GM18951 (cell line): ENCODE measurements around the gene PKNOX2.

ENCODE experiments used
- POLR2A ChIP-seq: IDR thresholded peaks from 4 replicates; pipeline ENCODE4 v1.6.1; 2011; ENCODE audit warnings: mild to moderate bottlenecking; ENCODE audit not compliant: insufficient read length, insufficient read depth; ENCODE audit errors: extremely low read depth
- in situ Hi-C: fragments of 300-500 bp; cut with MboI; formaldehyde crosslinking; loops from one replicate; pipeline ENCODE4 v1.12.0; 2022; ENCODE audit warnings: low sequenced_read_pairs, mixed read lengths, inconsistent platforms; ENCODE audit not compliant: unreplicated experiment

The PKNOX2 gene

DNA sequence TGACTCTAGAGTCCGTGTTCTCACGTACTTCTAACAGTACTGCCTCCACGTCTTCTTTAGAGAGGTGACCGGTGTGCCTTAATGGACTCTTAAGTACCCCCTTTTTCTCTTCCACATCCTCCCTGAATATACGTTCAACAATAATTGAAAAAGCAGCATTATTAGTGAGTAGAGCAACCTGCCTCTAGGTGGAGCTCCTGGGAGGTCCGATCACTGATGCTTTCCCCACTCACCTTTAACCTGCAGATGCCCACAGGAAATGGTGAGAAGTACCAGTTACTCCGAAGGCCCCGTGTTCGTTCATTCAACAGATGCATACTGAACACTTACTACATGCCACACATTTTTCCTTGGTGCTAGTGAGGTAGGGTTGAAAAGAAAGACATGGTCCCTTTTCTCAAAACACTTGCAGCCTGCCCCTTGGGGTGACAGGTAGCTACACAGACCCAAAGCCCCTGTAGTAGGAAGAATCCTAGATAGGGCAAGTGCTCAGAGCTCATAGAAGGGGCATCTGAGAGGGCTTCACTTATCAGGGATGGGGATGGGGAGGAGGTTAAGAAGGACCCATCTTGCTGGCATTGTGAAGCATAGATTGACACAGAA, 258.8 kb downstream of the PKNOX2 start:
- no peak for TF ChIP-seq POLR2A
- in situ Hi-C loops = no loop called here

DNA sequence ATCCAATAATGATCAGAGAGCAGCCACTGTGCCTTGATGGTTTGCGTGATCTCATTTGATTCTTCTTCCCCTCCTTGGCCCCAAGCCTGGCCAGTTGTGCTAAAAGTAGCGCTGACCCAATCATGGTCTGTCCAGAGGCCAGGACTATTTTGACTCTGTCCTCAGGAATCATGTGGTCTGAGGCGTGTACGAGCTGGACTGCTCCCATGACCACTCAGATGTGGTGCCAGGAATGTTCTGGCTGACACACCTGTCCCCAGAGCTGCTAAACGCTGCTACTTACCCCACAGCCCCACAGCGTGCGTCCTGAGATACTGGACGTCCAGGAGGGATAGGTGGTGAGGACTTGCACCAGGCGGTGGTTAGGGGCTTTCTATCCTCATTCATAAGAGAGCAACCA, 261.1 kb downstream of the PKNOX2 start:
- in situ Hi-C loops = no loop called here
- no peak for TF ChIP-seq POLR2A

DNA sequence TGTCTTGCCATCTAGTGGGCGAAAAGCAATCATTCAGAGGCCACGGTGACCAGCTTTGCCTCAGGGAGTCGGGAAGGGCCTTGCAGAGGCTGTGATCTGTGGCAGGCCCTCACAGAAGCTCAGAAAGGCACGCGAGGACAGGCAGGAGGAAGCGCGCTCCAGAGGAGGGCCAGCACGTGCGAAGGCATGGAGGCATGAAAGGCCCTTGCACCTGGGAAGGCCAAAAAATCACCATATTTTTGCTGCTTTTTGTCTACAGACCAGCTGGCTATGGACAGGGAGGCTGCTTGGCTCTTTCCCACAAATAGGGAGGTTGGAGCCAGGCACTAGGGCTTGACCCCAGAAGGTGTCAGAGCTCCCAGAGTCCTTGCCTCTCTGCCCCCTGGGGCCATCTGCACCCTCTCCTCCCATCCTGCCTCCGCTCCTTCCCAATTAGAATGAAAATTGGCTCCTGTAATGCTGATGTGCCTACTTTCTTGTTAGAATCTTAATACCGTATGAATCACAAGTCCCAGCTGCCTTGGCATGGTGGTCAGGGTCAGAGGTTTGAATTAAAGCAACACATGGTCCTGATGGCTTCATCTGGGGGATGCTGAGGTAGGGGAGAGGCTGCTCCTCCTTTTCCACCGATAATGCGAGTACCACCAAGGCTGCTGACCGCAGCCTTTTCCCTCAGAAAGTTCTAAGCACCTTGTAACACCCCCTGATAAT, 262.4 kb downstream of the PKNOX2 start:
- TF ChIP-seq POLR2A = no peak
- in situ Hi-C loops = no loop called here

DNA sequence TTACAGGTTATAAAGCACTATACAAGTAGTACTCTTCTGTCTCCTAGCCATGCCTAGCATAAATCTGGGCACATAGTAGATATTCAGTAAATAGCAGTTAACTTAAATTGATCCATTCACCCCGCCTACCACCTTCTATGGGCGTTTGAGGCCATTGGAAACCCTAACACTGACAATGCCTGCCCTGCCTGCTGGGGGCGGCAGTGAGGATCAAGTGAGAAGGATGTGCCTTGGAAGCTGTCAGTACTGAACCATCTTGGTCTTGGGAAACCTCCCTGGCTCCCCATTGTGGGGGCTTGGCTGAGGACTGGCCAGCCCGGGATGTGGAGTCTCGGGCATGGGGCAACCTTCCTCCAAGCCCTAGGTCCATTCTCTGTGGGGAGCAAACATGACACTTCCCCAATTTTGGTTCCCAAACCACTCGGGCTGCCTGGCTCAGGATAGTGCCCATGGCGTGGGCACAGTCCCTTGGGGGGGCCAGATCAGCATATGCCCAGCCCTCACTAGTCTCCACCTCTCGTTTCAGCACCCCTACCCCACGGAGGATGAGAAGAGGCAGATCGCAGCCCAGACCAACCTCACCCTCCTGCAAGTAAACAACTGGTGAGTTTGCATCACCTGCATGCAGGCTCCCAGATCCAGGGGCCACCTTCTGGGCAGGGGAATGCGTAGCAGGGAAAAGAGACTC, 264.1 kb downstream of the PKNOX2 start:
- in situ Hi-C loops = no loop called here
- TF ChIP-seq POLR2A = no peak

DNA sequence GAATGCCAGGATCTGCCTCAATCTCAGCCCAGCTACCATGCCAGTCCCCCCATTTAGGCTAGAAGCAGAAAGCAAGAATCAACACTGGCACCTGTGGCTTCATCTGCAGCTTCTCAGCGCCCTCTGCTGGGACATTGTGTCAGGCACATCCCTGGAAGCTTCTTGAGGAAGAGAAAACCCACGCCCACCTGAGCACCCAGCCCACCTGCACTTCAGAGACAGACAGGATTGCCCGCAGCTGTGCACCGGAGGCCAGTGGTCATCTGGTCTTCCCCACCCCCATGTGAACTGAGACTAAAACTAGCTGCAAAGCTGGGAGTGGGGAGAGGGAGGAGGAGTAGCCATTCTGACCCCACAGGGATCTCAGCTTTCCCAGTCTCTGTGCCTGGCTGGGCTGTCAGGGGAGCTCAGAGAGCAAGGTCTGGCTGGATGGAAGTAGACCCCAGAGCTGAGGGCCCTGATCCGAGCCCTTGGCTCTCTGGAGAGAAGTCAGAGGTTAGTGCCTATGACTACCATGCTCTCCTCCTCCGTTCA, 264.7 kb downstream of the PKNOX2 start:
- TF ChIP-seq POLR2A = no peak
- in situ Hi-C loops = no loop called here

DNA sequence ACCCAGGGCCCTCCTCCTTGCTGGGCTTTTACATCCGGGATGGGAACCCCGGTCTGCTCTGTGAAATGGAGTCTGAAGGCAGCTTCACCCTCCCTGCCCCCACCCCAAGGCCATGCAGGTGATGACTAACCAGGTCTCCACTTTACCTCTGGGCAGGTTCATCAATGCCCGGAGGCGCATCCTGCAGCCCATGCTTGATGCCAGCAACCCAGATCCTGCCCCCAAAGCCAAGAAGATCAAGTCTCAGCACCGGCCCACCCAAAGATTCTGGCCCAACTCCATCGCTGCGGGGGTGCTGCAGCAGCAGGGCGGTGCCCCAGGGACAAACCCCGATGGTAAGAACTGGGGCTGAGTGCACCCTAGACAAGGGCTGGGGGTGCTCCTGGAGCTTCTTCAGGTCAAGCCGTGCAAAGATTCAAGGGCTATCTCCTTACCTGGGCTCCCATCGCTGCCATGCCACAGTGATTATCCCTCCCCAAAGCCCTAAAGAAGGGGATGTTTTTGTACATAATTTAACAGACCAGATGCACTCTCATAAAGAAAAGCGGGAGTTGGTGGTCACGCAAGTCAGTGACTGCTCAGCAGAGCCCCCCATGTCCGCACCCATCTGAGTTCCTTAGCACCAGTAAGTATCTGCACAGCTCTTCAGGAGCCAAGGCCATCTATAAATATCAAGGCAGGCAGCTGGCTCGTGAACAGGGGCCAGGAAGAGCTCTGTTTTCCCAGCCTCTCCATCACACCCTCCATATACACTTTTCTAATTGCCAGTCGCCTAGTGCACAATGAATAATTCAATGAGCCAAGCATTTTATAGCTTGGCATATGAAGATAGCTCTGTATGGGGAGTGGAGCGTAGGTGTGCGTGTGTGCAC, 265.5 kb downstream of the PKNOX2 start:
- in situ Hi-C loops = no loop called here
- no peak for TF ChIP-seq POLR2A

DNA sequence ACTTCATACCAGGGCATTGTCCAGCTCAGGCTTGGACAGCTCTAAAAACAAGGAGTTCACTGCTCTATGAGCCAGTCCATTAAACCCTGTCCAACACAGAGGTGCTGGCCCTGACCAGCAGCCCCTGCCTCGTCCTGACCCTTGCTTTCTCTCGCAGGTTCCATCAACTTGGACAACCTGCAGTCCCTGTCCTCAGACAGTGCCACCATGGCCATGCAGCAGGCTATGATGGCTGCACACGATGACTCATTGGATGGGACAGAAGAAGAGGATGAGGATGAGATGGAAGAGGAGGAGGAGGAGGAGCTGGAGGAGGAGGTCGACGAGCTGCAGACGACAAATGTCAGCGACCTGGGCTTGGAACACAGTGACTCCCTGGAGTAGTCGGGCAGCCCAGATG, 266.5 kb downstream of the PKNOX2 start:
- TF ChIP-seq POLR2A = no peak
- in situ Hi-C loops = no loop called here

DNA sequence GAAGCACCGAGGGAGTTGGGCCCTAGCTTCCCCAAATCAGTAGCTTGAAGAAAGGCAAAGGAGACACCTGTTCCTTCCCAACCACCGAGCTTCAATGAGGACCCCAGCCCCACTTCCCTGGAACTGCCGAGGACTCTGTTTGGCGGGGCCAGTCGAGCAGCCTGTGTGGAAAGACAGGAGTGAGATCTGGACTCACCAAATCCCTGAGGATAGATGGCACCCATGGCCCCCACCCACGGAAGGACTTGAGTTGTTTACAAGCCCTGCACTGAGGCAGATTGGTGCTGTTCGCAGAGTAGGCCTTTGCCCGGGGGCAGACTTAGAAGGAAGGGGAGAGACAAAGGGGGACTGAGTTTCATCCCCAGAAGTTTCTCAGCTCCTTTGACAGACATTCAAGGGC, 266.9 kb downstream of the PKNOX2 start:
- TF ChIP-seq POLR2A = no peak
- in situ Hi-C loops = no loop called here

DNA sequence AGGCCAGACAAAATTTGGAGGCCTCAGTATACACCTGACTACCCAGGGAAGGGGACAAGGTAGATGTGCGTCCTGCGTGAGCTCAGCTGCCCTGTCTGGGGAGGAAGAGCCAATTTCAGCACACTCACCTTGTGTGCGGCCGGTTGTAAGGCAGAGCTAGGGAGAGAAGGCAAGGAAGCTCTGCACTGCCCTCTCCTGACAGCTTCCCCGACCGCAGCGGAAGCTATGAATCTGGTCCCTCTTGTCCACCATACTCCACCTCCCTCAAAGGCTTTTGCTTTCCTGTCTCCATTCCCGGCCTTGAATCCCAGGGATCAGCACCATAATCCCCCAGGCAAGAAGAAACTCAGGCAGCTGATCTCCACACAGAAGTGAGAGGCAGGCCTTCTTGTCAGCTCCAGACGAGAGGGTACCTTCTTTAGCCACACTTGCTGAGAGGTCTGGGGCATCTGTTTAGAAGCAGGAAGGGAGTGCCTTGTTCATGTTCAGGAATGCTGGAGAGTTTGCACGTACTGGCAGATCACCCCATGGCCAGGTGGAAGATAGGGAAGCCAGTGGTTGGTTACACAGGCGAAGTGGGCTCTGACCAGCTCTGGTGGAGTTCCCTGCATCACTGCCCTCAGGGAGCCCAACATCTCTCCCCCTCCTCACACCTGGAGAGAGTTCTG, 269.0 kb downstream of the PKNOX2 start:
- TF ChIP-seq POLR2A = no peak
- in situ Hi-C loops = no loop called here

DNA sequence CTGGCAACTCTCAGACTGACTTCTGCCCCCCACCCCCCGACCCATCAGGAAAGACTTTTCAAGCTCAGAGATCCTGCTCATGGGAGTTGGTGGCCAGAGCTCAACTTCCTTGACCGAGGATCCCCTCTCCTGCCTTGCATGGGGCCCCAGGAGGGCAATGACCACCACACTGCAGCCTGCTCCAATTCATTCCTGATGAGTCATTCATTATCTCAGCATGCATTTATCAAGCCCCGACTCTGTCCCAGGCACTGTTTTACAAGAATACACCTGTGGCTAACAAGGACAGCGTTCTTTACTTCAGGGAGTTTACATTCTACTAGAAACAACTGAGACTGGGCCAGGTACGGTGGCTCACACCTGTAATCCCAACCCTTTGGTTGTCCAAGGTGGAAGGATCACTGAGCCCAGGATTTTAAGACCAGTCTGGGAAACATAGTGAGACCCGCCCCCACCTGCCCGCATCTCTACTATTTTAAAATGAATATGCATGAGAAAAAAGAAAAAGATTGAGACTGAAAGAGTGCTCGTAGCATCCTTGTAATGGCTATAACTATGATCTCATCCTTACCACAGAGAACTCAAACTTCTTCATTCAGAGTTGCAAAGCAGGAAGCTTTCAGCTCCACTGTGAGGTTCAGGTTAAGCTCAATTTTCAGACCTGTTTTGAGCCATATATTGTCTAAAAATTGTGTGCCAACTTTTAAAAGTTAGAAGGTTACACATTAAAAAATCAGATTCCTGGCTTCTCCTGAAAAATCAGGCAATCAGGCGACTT, 271.1 kb downstream of the PKNOX2 start:
- no peak for TF ChIP-seq POLR2A
- in situ Hi-C loops = no loop called here

DNA sequence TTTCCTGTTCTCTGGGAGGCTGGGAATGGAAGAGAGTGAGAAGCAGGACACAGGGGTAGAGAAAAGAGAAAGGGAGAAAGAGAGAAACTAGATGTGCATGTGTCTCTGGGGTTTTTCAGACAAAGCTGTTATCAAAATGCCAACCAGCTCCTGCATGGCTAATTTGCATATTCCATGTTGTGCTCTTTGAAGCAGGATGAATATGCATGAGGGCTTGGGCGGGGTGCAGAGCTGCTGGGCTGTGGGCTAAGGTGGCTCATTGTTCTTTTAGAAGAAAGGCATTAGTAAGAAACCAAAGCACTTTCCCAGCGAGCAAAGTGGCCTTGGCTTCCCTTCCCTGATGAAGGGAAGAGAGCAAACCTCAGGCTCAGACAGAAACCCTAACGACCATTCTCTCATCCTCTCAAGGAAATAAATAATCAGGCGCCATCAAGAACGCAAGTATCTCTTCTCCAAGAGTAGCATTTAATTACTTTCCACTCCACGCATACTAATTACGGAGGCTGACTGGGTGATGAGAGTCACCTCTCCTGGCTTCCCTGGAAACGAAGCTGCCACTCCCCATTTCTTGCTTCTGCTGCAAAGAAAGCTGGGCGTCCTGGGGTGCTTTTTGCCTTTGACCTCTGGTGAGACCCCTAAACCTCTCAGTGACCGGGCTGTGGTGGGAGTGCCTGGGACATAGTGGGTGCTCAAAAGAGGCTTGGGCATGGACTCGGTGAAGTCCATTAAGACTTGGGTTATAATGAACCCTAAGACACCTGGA, 277.3 kb downstream of the PKNOX2 start:
- TF ChIP-seq POLR2A = no peak
- in situ Hi-C loops = no loop called here
